B cell (primary cell): ENCODE measurements around the gene AHRR.

ENCODE experiments used
- EZH2 ChIP-seq: IDR thresholded peaks from 2 replicates; pipeline ENCODE4 v1.6.1; 2012; ENCODE audit warnings: borderline replicate concordance, low read depth, mild to moderate bottlenecking, moderate library complexity, low read length; ENCODE audit not compliant: insufficient read depth, poor library complexity, severe bottlenecking
- TF ChIP-seq, protein P1 (sequence below): fragments of 200-600 bp; IDR thresholded peaks from one replicate; pipeline ENCODE4 v1.8.0; 2022; ENCODE audit warnings: antibody characterized with exemption, mild to moderate bottlenecking

DNA sequence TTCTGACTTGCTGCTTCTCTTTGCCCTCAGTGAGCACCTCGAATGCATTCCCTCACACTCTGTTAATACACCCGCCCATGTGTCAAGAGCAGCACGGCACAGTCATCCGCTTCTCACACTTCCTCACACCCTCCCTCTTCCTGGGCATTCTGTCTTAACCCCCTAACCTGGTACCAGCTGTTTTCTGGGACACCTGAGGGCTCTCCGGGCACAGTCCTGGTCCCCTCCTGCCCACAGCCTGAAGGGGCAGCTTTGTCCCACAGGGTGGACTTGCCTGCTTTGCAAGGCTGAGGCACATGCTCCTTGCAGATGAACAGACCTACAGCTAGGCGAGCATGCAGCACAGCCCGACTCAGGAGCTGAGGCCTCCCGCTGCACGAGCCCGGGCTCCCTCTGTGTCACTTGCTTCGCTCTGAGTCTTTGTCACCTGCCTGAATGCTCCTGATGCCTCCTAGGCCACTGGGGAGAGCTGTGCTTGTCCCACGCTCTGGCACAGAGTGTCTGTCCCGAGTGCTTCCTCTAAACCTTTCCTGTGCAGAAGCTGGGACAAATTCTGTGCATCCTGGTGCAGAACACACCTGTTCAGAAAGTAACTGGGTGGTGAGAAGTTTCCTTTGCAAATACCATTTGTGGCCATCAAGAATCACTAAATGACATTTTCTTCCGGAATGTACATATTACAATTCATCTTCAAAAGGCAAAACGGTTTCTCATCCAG, 47.8 kb downstream of the AHRR start:
- TF ChIP-seq, protein P1, sequence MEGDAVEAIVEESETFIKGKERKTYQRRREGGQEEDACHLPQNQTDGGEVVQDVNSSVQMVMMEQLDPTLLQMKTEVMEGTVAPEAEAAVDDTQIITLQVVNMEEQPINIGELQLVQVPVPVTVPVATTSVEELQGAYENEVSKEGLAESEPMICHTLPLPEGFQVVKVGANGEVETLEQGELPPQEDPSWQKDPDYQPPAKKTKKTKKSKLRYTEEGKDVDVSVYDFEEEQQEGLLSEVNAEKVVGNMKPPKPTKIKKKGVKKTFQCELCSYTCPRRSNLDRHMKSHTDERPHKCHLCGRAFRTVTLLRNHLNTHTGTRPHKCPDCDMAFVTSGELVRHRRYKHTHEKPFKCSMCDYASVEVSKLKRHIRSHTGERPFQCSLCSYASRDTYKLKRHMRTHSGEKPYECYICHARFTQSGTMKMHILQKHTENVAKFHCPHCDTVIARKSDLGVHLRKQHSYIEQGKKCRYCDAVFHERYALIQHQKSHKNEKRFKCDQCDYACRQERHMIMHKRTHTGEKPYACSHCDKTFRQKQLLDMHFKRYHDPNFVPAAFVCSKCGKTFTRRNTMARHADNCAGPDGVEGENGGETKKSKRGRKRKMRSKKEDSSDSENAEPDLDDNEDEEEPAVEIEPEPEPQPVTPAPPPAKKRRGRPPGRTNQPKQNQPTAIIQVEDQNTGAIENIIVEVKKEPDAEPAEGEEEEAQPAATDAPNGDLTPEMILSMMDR = no peak
- no peak for TF ChIP-seq EZH2
